Measurements from ENCODE around the gene SSTR3. TPM values are rescaled to one million over a fixed set of nuclear protein-coding genes. Genes with fewer than 3 reads are reported as not detected.

Gene SSTR3
- total and polyA plus RNA-seq, 2 of the 4 experiments (the other 2 are of a cell fraction) = under 0.01 to 0.07 TPM

- no peaks in the 10 kb centered on the region; the same call in 1 of the 2 replicates for H3K27me3 ChIP-seq (ENCODE audit: control insufficient read depth, insufficient read depth, low read length)
Observed at GRCh38 chr22:37237371-37238268, 25.3 kb upstream of the SSTR3 start.

More at GRCh38 chr22:37237371-37238268, 25.3 kb upstream of the SSTR3 start:
- H2BK20ac ChIP-seq (ENCODE audit: low read depth, low read length) = no peak overlapping the region
- no peak overlapping the region for H3K4me3 ChIP-seq (ENCODE audit: insufficient read depth, low read depth, low read length)
- H2AK9ac ChIP-seq (replicated peaks; ENCODE audit: low read depth, low read length, poor library complexity) = peak overlapping the region; percentile 31
- peaks cover 3% of the 10 kb centered on the region; the same call in 1 of the 2 replicates for H3K9me1 ChIP-seq (ENCODE audit: insufficient read depth, low read length)
- no peak overlapping the region for H3K9ac ChIP-seq (ENCODE audit: low read depth, low read length)
- H3K27ac ChIP-seq (ENCODE audit: insufficient read depth, low read length) = no peak overlapping the region
- H3K4me2 ChIP-seq (ENCODE audit: low read depth, low read length) = no peak overlapping the region
- ATAC-seq (ENCODE audit: low read depth) (peak; percentile 61), DNase-seq (peak; percentile 41)
- no peak overlapping the region for H4K8ac ChIP-seq (ENCODE audit: low read depth in 2 of 2, low read length in 2 of 2)
- no peak overlapping the region for H2AFZ ChIP-seq (replicated peaks; ENCODE audit: low read length, poor library complexity)
- H4K91ac ChIP-seq (ENCODE audit: insufficient read depth, low read depth, low read length) = no peak overlapping the region
- H2AK5ac ChIP-seq (ENCODE audit: low read depth, low read length) = peak overlapping the region; percentile 33; the same call in 1 of the 2 replicates
- ChIA-PET CTCF (no interaction called here), POLR2A (ENCODE audit: unreplicated experiment) (no interaction called here)
- no peaks in the 10 kb centered on the region for H4K20me1 ChIP-seq (ENCODE audit: insufficient read depth, low read length)
- H3K4me1 ChIP-seq (ENCODE audit: control insufficient read depth, insufficient read depth, low read length) = peaks cover 4% of the 10 kb centered on the region
- TF ChIP-seq MAZ (IDR thresholded peaks at IDR 0.05; ENCODE audit: borderline replicate concordance, low read depth, low read length) = peak; percentile 24; the same call in 1 of the 2 replicates
- TF ChIP-seq NFE2L2 (IDR thresholded peaks at IDR 0.05; ENCODE audit: low read depth, low read length) = no peak
- TF ChIP-seq POLR2A (IDR thresholded peaks at IDR 0.05; ENCODE audit: low read depth, low read length) = no peak
- no peak for TF ChIP-seq CTCF (conservative IDR thresholded peaks at IDR 0.05; ENCODE audit: low read depth, low read length)
- intact Hi-C loops (cut with micrococcal nuclease) (no loop called here), dilution Hi-C loops (cut with HindIII; ENCODE audit: low sequenced_read_pairs, unreplicated experiment) (no loop called here), in situ Hi-C loops (cut with MboI; ENCODE audit: low sequenced_read_pairs) (no loop called here)
- H3K9me3 ChIP-seq (ENCODE audit: control insufficient read depth, insufficient read depth, low read length) = no peaks in the 10 kb centered on the region
- no peak overlapping the region for H4K5ac ChIP-seq (ENCODE audit: low read depth, low read length)
- 0 out of 2 replicates have a peak overlapping the region, but pooled peaks have one; percentile 4 for H3K14ac ChIP-seq (replicated peaks; ENCODE audit: low read depth, low read length)
- H3K4ac ChIP-seq (ENCODE audit: low read depth, low read length) = no peak overlapping the region
- no peak overlapping the region for H3K23ac ChIP-seq (ENCODE audit: low read depth, low read length)
- no TSS peak for BruUV-seq (replicated peaks)
- no peak overlapping the region for H3K18ac ChIP-seq (ENCODE audit: low read depth, low read length)
- H3K79me1 ChIP-seq (ENCODE audit: low read depth in 1 of 2, low read length in 2 of 2) = peaks cover 0 to 11% of the 10 kb centered on the region in 2 experiments; a peak in 1 of 4 replicates
- H2BK120ac ChIP-seq (ENCODE audit: low read depth, low read length) = no peak overlapping the region
- no peak overlapping the region for H3K56ac ChIP-seq (ENCODE audit: extremely low read depth, insufficient read depth, low read length)
- H3K36me3 ChIP-seq (ENCODE audit: control insufficient read depth, insufficient read depth, low read length) = no peaks in the 10 kb centered on the region
- H2BK15ac ChIP-seq (ENCODE audit: low read depth, low read length) = no peak overlapping the region
- 68% methylated on average over 10 of the region's 20 CpGs; no CpG with 5 or more reads in 1 of the 2 experiments for WGBS, 2 experiments (ENCODE audit: extremely low coverage in 2 of 2, insufficient read length in 1 of 2)
- H2BK5ac ChIP-seq (ENCODE audit: low read depth, low read length, poor library complexity, severe bottlenecking) = no peak overlapping the region
